GM18858 (cell line): ENCODE results near the gene RRP1.
"Not testable (repeated sequence)": the region's sequence is repeated elsewhere in the genome, so short reads cannot be mapped to it uniquely, and the experiment has no call there.

Experiments
- ATAC-seq: cut with Tn5 transposase; IDR thresholded peaks from one replicate; pipeline ENCODE4 v1.9.1; 2021; ENCODE audit not compliant: unreplicated experiment

Gene RRP1

GRCh38 chr21:43835861-43836260, 46.5 kb downstream of the RRP1 start:
- ATAC-seq, result no peak

GRCh38 chr21:43836616-43837015, 47.2 kb downstream of the RRP1 start:
- no peak for ATAC-seq

GRCh38 chr21:43840259-43840658, 50.9 kb downstream of the RRP1 start:
- no peak for ATAC-seq

GRCh38 chr21:43842742-43843141, 53.4 kb downstream of the RRP1 start:
- ATAC-seq, result no peak

DNA sequence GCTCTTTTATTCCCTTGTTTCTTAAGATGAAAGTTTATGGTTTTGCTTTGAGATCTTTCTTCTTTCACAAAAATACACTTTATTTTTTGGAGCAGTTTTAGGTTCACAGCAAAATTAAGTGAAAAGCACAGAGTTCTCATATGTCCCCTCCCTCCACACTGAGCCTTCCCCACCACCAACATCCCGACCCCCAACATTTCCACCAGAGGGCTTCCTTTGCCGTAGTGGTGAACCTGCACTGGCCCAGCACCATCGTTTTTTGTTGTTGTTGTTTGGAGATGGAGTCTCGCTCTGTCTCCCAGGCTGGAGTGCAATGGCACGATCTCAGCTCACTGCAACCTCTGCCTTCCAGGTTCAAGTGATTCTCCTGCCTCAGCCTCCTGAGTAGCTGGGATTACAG, 55.5 kb downstream of the RRP1 start:
- ATAC-seq, result not testable (repeated sequence)

GRCh38 chr21:43845386-43845785, 56.0 kb downstream of the RRP1 start:
- no peak for ATAC-seq

DNA sequence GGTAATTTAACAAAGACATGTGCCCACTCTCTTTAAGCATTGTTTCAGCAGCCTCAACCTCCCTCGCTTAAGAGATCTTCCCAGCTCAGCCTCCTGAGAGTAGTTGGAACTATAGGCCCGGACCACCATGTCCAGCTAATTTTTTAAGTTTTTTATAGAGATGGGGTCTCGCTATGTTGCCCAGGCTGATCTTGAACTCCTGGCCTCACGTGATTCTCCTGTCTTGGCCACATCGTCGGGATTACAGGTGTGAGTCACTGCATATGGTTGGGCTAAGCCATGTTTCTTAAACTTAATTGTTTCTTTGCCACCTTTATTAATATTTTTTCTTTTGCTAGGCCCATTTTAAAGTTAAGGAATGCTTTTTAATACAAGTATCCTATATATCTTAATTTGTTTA, 57.1 kb downstream of the RRP1 start:
- ATAC-seq, result no peak

- ATAC-seq, result no peak
These were observed 57.9 kb downstream of the RRP1 start for GRCh38 chr21:43847301-43847700.

DNA sequence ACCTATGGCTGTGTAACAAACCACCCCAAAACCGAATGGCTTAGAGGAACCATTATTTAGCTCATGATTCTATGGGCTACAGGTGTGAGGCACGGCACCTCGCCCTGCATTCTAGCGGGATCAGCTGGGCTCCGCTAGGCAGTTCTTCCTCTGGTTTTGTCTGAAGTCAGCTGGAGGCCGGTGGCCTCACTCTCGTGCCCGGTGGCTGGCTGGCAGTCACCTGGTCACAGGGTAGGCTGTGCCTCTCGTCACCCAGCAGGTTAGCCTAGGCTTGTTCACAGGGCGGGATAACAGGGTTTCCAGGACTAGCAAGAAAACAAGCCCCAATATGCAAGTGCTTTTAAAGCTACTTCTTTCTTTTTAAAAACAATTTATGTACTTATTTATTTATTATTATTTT, 59.4 kb downstream of the RRP1 start:
- no peak for ATAC-seq

GRCh38 chr21:43849532-43850299, 60.3 kb downstream of the RRP1 start:
- no peak for ATAC-seq

GRCh38 chr21:43850728-43851295, 61.4 kb downstream of the RRP1 start:
- no peak for ATAC-seq

- ATAC-seq, result no peak
These were observed 62.2 kb downstream of the RRP1 start for GRCh38 chr21:43851593-43851992.

- ATAC-seq, result no peak
These were observed 64.7 kb downstream of the RRP1 start for GRCh38 chr21:43853851-43854772.
